Measurements from ENCODE around the gene CSH1. TPM values are rescaled to one million over a fixed set of nuclear protein-coding genes. Genes with fewer than 3 reads are reported as not detected.

CSH1 gene
- total RNA-seq, 1 experiment from 2014 or later: not detected

DNA sequence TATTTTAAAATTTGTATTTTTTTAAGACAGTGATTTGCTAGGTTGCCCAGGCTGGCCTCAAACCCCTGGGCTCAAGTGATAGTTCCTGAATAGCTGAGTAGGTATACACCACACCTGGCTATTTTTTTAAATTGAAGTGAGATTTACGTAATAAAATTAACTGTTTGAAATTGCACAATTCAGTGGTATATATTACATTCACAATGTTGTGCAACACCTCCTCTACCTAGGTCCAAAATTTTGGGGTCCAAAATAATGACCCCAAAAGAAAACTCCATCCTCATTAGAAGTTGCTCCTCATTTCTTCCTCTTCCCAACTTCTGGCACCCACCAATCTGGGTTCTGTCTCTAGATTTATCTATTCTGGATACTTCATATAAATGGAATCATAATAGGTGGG, 50.9 kb downstream of the CSH1 start:
- H3K4me3 Mint-ChIP-seq: no peak overlapping the region
- no peak for TF ChIP-seq CTCF (conservative IDR thresholded peaks at IDR 0.05)
- H2BK5ac ChIP-seq (ENCODE audit: insufficient read length, low read length): no peak overlapping the region
- no peak overlapping the region for H3K4ac ChIP-seq (ENCODE audit: low read depth, low read length)
- H3K4me1 ChIP-seq (ENCODE audit: insufficient read depth, low read length): no peaks in the 10 kb centered on the region; the same call in 1 of the 2 replicates
- no peaks in the 10 kb centered on the region for H4K20me1 ChIP-seq (ENCODE audit: control insufficient read depth, insufficient read depth, insufficient read length)
- H2BK120ac ChIP-seq (ENCODE audit: low read depth, low read length, poor library complexity, severe bottlenecking): no peak overlapping the region
- no peak overlapping the region for H3K23ac ChIP-seq (ENCODE audit: insufficient read length, low read depth, low read length)
- H3K23me2 ChIP-seq (ENCODE audit: insufficient read length, low read depth, low read length, poor library complexity, severe bottlenecking): peaks cover 10% of the 10 kb centered on the region
- peaks cover 8 to 15% of the 10 kb centered on the region in 2 experiments for H3K9me3 Mint-ChIP-seq
- no peak overlapping the region for H3K14ac ChIP-seq (ENCODE audit: insufficient read depth, low read length)
- peaks cover 12 to 22% of the 10 kb centered on the region in 2 experiments for H3K4me1 Mint-ChIP-seq
- H3K27me3 Mint-ChIP-seq (ENCODE audit: low read depth): peaks cover 50% of the 10 kb centered on the region
- peaks cover 3% of the 10 kb centered on the region; the same call in 1 of the 2 replicates for H3K79me2 ChIP-seq (ENCODE audit: insufficient read depth, low read length)
- no peak overlapping the region for H2BK12ac ChIP-seq (ENCODE audit: insufficient read length, low read depth, low read length)
- H3K27ac Mint-ChIP-seq: no peak overlapping the region
- no peak overlapping the region for H2AK5ac ChIP-seq (ENCODE audit: insufficient read length, low read length)
- H4K8ac ChIP-seq (replicated peaks; ENCODE audit: insufficient read length, low read depth, low read length): no peak overlapping the region
- no peak overlapping the region for H2BK20ac ChIP-seq (ENCODE audit: low read depth, low read length, poor library complexity, severe bottlenecking)
- H3T11ph ChIP-seq (ENCODE audit: low read length): no peak overlapping the region
- no peak overlapping the region for H3K18ac ChIP-seq (ENCODE audit: insufficient read length, low read depth, low read length)
- no peak overlapping the region for H3K27ac ChIP-seq (ENCODE audit: insufficient read length, low read depth, low read length)
- no peak overlapping the region for H2AFZ ChIP-seq (ENCODE audit: low read length)
- H3K9me3 ChIP-seq (ENCODE audit: control insufficient read depth, low read depth, low read length): no peaks in the 10 kb centered on the region
- H2BK15ac ChIP-seq (ENCODE audit: low read depth, low read length): no peak overlapping the region
- no peak overlapping the region for H3K56ac ChIP-seq (ENCODE audit: insufficient read length, low read depth, low read length)
- no peak for DNase-seq
- H3K27me3 ChIP-seq (ENCODE audit: insufficient read depth, low read length): peaks cover 4% of the 10 kb centered on the region; the same call in 1 of the 2 replicates
- no peaks in the 10 kb centered on the region for H3K79me1 ChIP-seq (ENCODE audit: insufficient read depth, low read depth, low read length, poor library complexity, severe bottlenecking)
- no CpG with 5 or more reads among the region's 1 CpG for WGBS (ENCODE audit: extremely low coverage, insufficient read length, low lambda C conversion rate)
- H3K9ac ChIP-seq (ENCODE audit: extremely low read depth, insufficient read length, low read length): no peak overlapping the region
- no peak overlapping the region for H4K91ac ChIP-seq (ENCODE audit: insufficient read length, low read depth, low read length)
- H4K5ac ChIP-seq (ENCODE audit: insufficient read length, low read depth, low read length): no peak overlapping the region
- H3K36me3 Mint-ChIP-seq (ENCODE audit: insufficient read depth in 1 of 3, low read depth in 3 of 3): peaks cover 0 to 16% (median 3%) of the 10 kb centered on the region in 3 experiments; a peak in 4 of 7 replicates
- no peak overlapping the region for H3K4me2 ChIP-seq (ENCODE audit: insufficient read depth, insufficient read length, low read length)

Other genes starting within 250 kb of the CSH1 start
- gene LIMD2, start 196.4 kb downstream of the CSH1 start, total RNA-seq (2021): 93.5 and 94.4 TPM in 2 replicates
- gene STRADA, start 154.8 kb downstream of the CSH1 start, total RNA-seq (2021): 34.5 and 35.0 TPM in 2 replicates
- gene CCDC47, start 123.0 kb downstream of the CSH1 start, total RNA-seq (2021): 79.4 and 79.6 TPM in 2 replicates
- 184 and 187 TPM in 2 replicates for gene DDX42, start 122.4 kb downstream of the CSH1 start, total RNA-seq (2021)
- 178 and 183 TPM in 2 replicates for gene PSMC5, start 69.1 kb downstream of the CSH1 start, total RNA-seq (2021)
- 77.5 and 80.3 TPM in 2 replicates for gene FTSJ3, start 68.9 kb downstream of the CSH1 start, total RNA-seq (2021)
- 68.9 and 71.4 TPM in 2 replicates for gene SMARCD2, start 53.9 kb downstream of the CSH1 start, total RNA-seq (2021)
- not detected in 2 replicates for gene CSH2, start 22.9 kb downstream of the CSH1 start, total RNA-seq (2021)
- 0.50 and 0.77 TPM in 2 replicates for gene GH2, start 14.6 kb downstream of the CSH1 start, total RNA-seq (2021)
- gene CSHL1, start 14.7 kb upstream of the CSH1 start, total RNA-seq (2021): not detected in 2 replicates
- not detected in 2 replicates for gene GH1, start 22.3 kb upstream of the CSH1 start, total RNA-seq (2021)
- gene CD79B, start 35.8 kb upstream of the CSH1 start, total RNA-seq (2021): 0.96 and 1.4 TPM in 2 replicates
- gene SCN4A, start 76.3 kb upstream of the CSH1 start, total RNA-seq (2021): 5.0 and 5.8 TPM in 2 replicates
- 0.87 and 1.5 TPM in 2 replicates for gene PRR29, start 101.8 kb upstream of the CSH1 start, total RNA-seq (2021)
- gene ICAM2, start 124.1 kb upstream of the CSH1 start, total RNA-seq (2021): 0.28 and 0.35 TPM in 2 replicates
- gene ERN1, start 233.6 kb upstream of the CSH1 start, total RNA-seq (2021): 4.4 and 5.0 TPM in 2 replicates